SHP77 treated with DMSO at 0.1 percent for 48 hours (cell line): ENCODE results near the gene RNF39.
"Not testable (repeated sequence)": the region's sequence is repeated elsewhere in the genome, so short reads cannot be mapped to it uniquely, and the experiment has no call there.

Source experiments
- DNase-seq: peaks from one replicate; lab custom pipeline; 2025; lab: John Stamatoyannopoulos, UW

Gene RNF39, protein sequence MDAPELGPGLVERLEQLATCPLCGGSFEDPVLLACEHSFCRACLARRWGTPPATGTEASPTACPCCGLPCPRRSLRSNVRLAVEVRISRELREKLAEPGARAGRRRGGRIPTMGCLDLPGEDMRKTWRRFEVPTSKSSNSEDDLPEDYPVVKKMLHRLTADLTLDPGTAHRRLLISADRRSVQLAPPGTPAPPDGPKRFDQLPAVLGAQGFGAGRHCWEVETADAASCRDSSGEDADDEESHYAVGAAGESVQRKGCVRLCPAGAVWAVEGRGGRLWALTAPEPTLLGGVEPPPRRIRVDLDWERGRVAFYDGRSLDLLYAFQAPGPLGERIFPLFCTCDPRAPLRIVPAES

DNA sequence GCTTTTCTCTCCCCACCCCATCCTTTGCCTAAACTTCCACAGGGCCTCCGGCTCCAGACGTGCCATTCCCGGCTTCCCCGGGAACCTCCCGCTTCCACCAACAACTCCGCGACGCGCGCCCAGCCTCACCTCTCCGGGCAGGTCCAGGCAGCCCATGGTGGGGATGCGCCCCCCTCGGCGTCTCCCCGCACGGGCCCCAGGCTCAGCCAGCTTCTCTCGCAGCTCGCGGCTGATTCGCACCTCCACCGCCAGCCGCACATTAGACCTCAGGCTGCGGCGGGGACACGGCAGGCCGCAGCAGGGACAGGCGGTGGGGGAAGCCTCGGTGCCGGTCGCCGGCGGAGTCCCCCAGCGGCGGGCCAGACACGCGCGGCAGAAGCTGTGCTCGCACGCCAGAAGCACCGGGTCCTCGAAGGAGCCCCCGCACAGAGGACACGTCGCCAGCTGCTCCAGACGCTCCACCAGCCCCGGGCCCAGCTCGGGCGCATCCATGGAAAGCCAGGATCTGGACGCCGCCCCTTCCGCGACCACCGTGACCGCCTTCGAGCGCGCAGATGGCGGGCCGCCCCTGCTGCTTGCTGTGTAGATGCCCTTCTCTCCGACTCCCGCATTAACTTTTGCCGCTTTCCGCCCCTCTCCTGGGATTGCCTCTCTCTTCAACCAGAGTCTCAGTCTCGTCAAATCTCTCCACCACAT, at the start of gene RNF39:
TSS of gene RNF39 (minus strand) at position 676 of the 696 bp plus-strand sequence. CDS start at position 492, 184 bp downstream.
- no peak for DNase-seq

- no peak for DNase-seq
Observed at GRCh38 chr6:30122515-30122914, 46.9 kb upstream of the RNF39 start.

- DNase-seq, result no peak
Observed at GRCh38 chr6:30121446-30122366, 46.1 kb upstream of the RNF39 start.

DNA sequence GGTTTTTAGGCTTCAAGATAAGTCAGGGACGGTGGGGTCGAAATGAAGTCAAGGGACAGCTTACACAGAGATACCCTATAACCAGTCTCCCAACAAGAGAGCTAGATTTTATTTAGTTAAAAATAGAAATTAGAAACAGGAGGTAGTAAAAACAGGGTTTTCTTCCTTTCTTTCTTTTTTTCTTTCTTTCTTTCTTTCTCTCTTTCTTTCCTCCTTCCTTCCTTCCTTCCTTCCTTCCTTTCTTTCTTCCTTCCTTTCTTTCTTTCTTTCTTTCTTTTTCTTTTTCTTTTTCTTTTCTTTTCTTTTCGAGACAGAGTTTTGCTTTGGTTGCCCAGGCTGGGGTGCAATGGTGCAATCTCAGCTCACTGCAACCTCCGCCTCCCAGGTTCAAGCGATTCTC, 43.1 kb upstream of the RNF39 start:
- not testable (repeated sequence) for DNase-seq

GRCh38 chr6:30116724-30117123, 41.2 kb upstream of the RNF39 start:
- DNase-seq, result no peak

GRCh38 chr6:30113841-30114240, 38.3 kb upstream of the RNF39 start:
- DNase-seq, result no peak

GRCh38 chr6:30113003-30113759, 37.6 kb upstream of the RNF39 start, which contains the start of gene TRIM31:
Gene TRIM31 (minus strand): TSS chr6:30113090. CDS start chr6:30112805, 285 bp downstream.
- no peak for DNase-seq

DNA sequence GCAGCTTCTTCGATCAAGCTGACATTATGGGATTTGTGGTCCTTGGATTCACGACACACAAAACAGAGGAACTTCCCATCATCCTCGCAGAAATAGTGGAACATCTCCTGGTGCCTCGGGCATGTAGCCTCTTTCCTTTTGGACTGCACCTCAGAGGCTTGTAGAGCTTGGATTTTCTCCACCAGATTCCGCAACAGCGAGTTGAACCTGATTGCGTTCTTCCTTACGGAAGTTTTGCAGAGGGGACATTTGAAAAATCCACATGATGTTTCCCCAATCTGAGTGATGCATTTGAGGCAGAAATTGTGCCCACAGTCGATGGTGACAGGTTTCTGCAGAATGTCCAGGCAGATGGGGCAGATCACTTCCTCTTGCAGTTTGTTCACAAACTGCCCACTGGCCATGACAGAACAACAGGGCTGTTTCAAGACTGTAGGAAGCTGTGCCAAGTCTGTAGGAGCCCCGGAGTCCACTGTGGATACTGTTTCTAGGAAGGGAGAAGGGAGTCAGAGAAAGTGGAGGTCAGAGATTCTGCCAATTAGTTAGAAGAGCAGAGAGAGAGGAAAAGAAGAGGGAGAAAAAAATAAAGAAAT, 36.9 kb upstream of the RNF39 start:
- no peak for DNase-seq

- DNase-seq, result no peak
Observed at GRCh38 chr6:30111266-30111856, 35.8 kb upstream of the RNF39 start.

DNA sequence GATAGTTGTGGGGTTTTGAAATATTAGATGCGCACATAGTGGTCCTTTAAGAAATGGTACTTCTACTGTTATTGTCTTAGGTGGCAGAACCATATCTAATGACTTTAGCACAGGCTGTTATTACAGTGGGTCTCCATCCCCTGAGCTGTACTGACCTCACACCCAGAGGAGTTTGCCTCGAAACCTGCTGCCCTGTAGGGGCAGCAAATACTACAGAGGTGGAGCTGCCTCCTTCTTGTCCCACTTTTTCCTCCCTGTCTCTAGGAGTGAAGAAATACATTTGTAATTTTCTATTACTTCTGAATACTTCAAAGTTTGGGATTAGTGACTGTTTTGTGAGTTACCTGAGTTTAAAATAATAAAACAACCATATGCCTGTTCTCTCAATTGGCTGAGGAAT, 29.1 kb upstream of the RNF39 start:
- DNase-seq, result no peak

GRCh38 chr6:30103872-30104179, 28.3 kb upstream of the RNF39 start:
- no peak for DNase-seq

- DNase-seq, result peak; percentile 85
Observed at GRCh38 chr6:30102970-30103871, 27.7 kb upstream of the RNF39 start.

- no peak for DNase-seq
Observed at GRCh38 chr6:30102414-30102969, 26.9 kb upstream of the RNF39 start.

DNA sequence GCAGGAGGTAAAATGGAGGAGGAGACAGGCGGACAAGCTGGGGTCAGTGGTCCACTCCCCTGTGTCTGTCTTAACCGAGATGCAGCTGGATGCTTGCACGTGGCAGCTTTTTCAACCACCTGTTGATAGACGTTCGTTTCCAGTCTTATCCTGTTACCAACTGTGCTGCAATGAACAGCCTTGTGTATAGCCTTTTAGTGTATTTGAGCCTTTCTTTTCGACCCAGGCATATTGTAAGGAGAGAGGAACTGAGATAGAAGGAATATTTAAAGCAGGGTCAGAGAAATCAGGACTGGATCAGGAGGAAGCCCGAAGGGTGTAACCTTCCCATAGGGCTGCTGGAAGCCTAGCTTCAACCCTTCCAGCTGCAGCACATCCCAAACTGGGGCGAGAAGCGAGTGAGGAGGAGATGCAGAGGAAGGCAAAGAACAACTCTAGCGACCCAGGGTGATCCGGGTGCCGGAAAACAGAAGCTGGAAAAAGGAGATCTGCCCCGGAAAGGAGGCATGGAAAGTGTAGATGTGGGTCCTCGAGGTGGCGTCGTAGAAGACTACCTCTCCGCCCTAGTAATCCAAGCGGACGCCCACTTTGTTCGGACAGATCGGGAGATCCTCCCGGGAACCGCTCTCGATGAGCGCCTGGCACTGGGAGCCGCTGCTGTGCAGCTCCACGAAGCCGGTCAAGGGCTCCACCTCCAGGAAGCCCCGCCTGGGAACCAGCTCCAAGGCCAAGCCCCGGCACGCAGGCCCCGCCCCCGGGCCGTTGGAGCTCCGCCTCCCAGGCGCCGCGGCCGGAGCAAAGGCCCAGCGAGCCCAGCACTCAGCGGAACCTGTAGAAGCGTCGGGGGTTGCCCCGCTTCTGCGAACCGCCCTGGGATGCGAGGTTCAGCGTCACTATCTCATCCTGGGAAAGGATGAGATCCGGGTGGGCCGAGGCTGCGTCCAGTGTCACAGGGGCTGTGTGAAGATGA, 26.2 kb upstream of the RNF39 start:
- peak; percentile 22 for DNase-seq

GRCh38 chr6:30100585-30101443, 25.2 kb upstream of the RNF39 start:
- no peak for DNase-seq

- no peak for DNase-seq
Observed at GRCh38 chr6:30100154-30100553, 24.6 kb upstream of the RNF39 start.
